ENCODE results near the gene LCLAT1. TPM values are rescaled to one million over a fixed set of nuclear protein-coding genes. Genes with fewer than 3 reads are reported as not detected.

LCLAT1 gene
- total RNA-seq, 1 donor from 2014 or later, result 29.0 TPM

DNA sequence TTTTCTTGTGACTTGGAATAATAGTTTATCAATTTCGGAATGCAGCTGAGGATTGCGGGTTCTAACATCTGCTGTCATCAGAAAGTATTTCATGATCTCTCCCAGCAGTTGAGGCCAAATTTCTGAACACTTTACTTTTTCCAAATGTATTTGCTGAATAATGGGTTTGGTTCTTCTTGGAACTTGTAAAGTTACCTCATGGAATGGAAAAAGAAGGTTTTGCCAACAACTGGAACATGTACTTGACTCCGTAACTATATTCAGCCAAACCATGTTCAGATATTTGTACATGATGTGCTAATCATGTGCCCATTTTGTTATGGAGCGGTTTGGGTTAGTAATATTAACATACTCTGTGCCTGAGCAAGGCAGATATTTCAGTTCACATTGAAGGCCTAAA lies 119.6 kb downstream of the LCLAT1 start:
- no peak for DNase-seq (ENCODE audit: extremely low spot score, unreplicated experiment)
- no peaks in the 10 kb centered on the region for H3K9me3 Mint-ChIP-seq
- no peak overlapping the region for H3K4me3 Mint-ChIP-seq
- TF ChIP-seq CTCF (conservative IDR thresholded peaks at IDR 0.05), result no peak
- H3K27ac Mint-ChIP-seq, result no peak overlapping the region
- H3K36me3 Mint-ChIP-seq, result peaks cover 22% of the 10 kb centered on the region
- no peaks in the 10 kb centered on the region for H3K27me3 Mint-ChIP-seq
- H3K4me1 Mint-ChIP-seq (ENCODE audit: unreplicated experiment), result no peaks in the 10 kb centered on the region

- peaks cover 22% of the 10 kb centered on the region for H3K36me3 Mint-ChIP-seq
- no peaks in the 10 kb centered on the region for H3K27me3 Mint-ChIP-seq
- no peaks in the 10 kb centered on the region for H3K4me1 Mint-ChIP-seq (ENCODE audit: unreplicated experiment)
- H3K4me3 Mint-ChIP-seq, result no peak overlapping the region
- H3K27ac Mint-ChIP-seq, result no peak overlapping the region
- no peaks in the 10 kb centered on the region for H3K9me3 Mint-ChIP-seq
- no peak for DNase-seq (ENCODE audit: extremely low spot score, unreplicated experiment)
- no peak for TF ChIP-seq CTCF (conservative IDR thresholded peaks at IDR 0.05)
Measured at GRCh38 chr2:30567317-30567716, 120.3 kb downstream of the LCLAT1 start.

- no peak for TF ChIP-seq CTCF (conservative IDR thresholded peaks at IDR 0.05)
- Mint-ChIP-seq H3K9me3 (no peaks in the 10 kb centered on the region), H3K4me3 (no peak overlapping the region), H3K4me1 (ENCODE audit: unreplicated experiment) (no peaks in the 10 kb centered on the region), H3K27me3 (no peaks in the 10 kb centered on the region), H3K36me3 (peaks cover 20% of the 10 kb centered on the region), H3K27ac (no peak overlapping the region)
- DNase-seq (ENCODE audit: extremely low spot score, unreplicated experiment), result no peak
Measured at GRCh38 chr2:30569946-30570345, 122.9 kb downstream of the LCLAT1 start.

DNA sequence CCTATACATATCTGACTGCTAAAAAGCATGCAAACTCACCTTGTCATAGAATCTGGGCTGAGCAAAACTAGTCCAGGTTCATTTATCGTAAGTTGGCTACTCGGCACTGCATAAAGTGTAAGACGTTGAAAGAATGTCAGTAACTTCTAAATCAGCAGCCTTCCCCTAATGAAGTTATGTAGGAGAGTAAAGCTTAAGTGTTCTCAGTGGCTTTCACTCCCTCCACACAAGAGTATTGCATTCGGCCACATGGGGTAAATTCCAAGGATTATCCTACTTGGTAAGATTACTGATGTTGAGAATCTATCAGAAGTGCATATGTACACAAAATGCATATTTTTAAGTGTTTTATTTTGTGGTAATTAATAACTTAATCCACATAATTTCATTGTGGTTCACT lies 130.1 kb downstream of the LCLAT1 start:
- H3K4me1 Mint-ChIP-seq (ENCODE audit: unreplicated experiment), result no peaks in the 10 kb centered on the region
- no peaks in the 10 kb centered on the region for H3K9me3 Mint-ChIP-seq
- no peaks in the 10 kb centered on the region for H3K27me3 Mint-ChIP-seq
- no peak overlapping the region for H3K27ac Mint-ChIP-seq
- TF ChIP-seq CTCF (conservative IDR thresholded peaks at IDR 0.05), result no peak
- no peaks in the 10 kb centered on the region for H3K36me3 Mint-ChIP-seq
- H3K4me3 Mint-ChIP-seq, result no peak overlapping the region
- DNase-seq (ENCODE audit: extremely low spot score, unreplicated experiment), result no peak

- Mint-ChIP-seq H3K27me3 (no peaks in the 10 kb centered on the region), H3K9me3 (no peaks in the 10 kb centered on the region), H3K36me3 (peaks cover 4% of the 10 kb centered on the region), H3K4me1 (ENCODE audit: unreplicated experiment) (no peaks in the 10 kb centered on the region), H3K4me3 (no peak overlapping the region), H3K27ac (no peak overlapping the region)
- no peak for DNase-seq (ENCODE audit: extremely low spot score, unreplicated experiment)
- TF ChIP-seq CTCF (conservative IDR thresholded peaks at IDR 0.05), result no peak
Measured at GRCh38 chr2:30580391-30580790, 133.3 kb downstream of the LCLAT1 start.

DNA sequence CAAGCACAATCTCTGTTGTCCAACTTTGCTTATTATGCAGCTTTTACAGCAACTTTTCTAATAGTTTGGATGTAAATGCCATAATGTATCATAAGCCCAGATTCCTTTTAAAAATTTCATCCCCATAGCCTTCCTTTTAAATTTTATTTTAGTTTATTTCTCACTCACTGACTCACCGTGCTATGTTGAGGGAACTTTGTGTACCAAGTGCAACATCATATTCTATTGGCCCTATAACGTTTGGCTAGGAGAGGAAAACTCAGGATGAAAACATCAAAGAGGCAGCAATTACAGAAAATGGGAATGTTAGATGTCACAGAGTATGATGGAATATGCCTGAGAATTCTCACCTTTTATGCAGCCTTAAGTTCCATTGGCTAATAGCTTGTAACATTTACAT lies 135.5 kb downstream of the LCLAT1 start:
- no peak for TF ChIP-seq CTCF (conservative IDR thresholded peaks at IDR 0.05)
- no peaks in the 10 kb centered on the region for H3K4me1 Mint-ChIP-seq (ENCODE audit: unreplicated experiment)
- no peak for DNase-seq (ENCODE audit: extremely low spot score, unreplicated experiment)
- no peak overlapping the region for H3K4me3 Mint-ChIP-seq
- H3K27me3 Mint-ChIP-seq, result no peaks in the 10 kb centered on the region
- H3K36me3 Mint-ChIP-seq, result peaks cover 15% of the 10 kb centered on the region
- H3K9me3 Mint-ChIP-seq, result no peaks in the 10 kb centered on the region
- no peak overlapping the region for H3K27ac Mint-ChIP-seq

Data from type B pancreatic cell (in vitro differentiated cells).